ENCODE data around the gene COMP.

The COMP gene

DNA sequence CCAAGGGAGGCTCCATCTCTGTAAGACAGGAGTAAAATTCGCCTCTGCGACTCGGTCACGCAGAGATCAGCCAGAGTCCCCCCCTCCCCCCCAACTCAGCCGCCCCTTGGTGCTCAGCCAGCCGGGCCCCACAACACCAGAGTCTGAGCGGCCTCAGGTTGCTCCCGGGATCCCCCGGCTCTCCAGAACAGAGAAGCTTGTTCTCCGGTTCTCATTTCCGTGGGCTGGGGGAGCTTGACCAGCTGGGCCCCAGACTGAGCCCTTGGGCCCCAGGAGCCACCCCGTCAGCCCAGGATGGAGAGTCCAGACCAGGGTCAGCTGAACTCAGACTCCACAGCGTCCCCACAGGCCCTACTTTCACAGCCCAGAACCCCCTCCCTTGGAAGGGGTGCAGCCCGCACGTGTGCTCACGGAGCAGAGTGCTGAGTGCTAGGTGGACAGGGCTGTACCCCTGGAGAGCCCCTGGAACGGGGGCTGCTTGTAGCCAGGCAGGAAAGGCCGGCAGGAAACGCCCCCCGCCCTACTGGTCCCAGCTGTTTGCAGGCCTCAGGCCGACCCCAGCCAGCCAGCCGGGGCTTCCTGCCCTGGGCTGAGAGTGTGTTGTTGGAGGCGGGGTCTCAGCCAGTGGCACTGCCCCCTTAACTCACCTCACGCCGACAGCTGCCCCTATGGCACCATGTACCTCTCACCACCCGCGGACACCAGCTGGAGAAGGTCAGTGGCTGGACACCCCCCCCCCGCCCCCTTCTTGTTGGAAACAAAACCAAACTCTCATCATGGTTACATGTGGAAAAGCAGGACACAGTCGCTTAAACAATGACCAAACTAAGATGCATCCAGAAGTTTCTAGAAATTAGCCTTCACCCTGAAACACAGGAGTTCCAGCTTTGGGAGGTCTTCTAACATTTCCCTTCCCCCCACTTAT is 44.4 kb downstream of the COMP start:
- DNase-seq (ENCODE audit: insufficient read length, low spot score) (no peak), FAIRE-seq (no peak)
- TF ChIP-seq POLR2A (IDR thresholded peaks at IDR 0.05; ENCODE audit: low read depth, low read length) = no peak

DNA sequence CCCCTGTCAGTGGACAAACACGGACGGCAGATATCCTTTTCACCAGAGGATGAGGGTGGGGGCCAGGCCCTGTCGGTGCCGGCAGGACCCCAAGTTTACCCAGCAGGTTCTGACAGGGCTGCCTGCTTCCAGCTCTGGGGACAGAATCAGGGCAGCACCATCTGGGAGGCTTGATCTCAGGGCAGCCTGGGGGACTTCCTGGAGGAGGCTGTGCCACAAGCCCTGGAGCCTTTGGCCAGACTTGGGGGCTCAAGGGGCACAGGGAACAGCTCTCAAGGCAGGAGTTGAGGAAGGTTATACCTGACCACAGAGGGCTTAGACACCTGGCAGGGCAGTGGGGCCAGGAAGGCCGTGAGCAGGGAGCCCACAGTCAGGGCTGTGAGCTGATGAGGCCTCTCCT is 45.2 kb downstream of the COMP start:
- DNase-seq (ENCODE audit: insufficient read length, low spot score) (no peak), FAIRE-seq (no peak)
- no peak for TF ChIP-seq POLR2A (IDR thresholded peaks at IDR 0.05; ENCODE audit: low read depth, low read length)

DNA sequence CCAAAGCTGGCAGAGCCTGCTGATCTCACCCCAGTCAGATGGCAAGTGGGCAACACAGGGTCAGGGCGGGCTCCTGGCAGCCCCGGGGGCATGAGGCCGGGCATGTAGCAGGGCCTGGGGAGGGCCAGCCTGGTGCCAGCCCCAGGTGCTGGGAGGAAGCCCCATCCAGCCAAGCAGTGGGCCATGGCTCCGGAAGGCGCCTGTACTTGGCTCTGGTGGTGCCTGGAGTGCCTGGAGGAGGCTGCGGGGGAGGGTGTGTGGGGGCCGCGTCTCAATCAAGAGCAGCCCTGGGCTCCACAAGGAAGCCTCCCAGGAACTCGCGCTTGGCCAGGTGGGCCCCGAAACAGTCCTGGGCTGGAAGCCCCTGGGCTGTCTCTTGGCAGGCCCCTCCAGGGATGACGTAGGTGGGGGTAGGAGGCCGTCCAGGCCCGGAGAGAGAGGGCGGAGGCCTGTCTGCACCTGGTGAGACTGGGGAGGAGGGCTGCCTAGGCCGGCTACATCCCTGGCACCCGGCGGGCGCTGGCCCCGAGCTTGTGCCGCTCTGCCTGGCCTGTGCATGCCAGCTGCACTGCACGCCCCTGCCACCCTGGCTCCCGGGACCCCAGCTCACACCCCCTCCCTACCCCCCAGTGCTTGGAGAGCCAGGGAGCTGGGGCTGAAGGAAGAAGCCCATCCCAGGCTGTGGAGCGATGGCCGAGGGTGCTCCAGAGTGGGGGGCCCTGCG is 45.9 kb downstream of the COMP start:
- TF ChIP-seq POLR2A (IDR thresholded peaks at IDR 0.05; ENCODE audit: low read depth, low read length) = no peak
- FAIRE-seq (no peak), DNase-seq (ENCODE audit: insufficient read length, low spot score) (no peak)

DNA sequence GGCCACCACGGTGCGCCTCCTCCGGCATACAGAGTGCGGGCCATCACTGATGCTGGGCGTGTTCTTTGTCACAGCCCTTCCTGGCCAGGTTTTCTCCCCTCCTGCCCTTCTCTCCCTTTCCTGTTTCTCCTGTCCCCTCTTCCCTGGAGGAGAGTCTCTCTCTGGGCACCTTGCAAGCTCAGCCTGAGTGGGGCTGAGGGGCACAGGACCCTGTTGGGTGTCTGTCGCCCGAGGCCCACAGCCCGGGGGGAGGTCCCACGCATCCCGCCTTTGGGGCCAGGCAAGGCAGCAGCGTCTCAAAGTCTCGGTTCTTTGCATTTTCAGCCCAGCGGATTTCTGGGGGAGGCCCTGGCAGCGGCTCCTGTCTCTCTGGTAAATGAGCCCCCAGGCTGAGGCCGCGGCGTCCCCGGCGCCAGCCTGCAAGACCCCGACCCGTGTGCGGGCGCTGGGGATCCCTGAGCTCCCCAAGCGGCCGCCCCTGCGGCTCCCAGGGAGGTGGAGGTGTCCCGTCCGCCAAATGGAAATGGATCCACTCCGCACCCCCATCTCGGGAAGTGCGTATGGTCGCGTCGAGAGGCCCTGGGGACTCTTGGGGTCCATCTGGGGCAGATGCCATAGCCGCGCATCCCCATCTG is 47.2 kb downstream of the COMP start:
- DNase-seq (ENCODE audit: insufficient read length, low spot score) = no peak
- no peak for FAIRE-seq
- TF ChIP-seq POLR2A (IDR thresholded peaks at IDR 0.05; ENCODE audit: low read depth, low read length) = no peak

DNA sequence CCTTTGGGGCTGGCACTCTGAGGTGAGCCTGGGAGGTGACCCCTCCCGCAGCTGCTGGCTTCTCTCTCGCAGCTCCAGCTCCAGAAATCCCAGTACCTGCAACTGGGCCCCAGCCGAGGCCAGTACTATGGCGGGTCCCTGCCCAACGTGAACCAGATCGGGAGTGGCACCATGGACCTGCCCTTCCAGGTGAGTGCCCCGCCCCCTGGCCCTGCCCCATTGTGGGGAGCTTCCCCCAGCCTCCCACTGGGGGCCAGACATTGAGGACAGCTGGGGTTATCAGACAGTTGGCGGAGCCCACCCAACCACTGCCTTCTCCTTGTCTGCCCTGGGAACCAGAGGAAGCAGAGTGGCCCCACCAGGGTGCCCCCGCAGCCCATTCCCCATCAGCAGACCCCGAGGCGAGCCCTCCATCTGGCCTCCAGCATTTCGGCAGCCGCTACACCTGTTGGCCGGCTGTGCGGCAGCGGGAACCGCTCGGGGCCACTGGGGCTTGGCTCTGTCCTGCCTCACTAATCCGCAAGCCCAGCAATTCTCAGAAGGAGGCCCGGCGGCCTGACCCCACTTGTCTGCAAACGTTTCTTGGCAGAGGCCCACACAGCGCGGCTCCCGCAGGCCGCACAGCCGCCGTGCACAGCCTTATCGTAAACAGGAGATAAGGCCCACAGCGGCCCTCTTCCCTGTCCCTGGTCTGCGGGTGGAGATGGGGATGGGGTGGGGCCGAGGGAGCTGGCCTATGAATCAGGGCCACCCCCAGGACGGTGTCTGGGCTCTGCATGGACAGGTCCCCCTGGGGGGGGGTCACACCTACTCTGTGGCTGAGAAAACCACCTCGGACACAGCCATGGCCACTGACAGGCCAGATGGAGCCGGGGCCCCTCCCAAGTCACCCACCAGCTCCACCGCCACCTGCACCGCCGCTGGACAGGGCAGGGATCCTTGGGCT is 48.0 kb downstream of the COMP start:
- no peak for DNase-seq (ENCODE audit: insufficient read length, low spot score)
- no peak for FAIRE-seq
- no peak for TF ChIP-seq POLR2A (IDR thresholded peaks at IDR 0.05; ENCODE audit: low read depth, low read length)

DNA sequence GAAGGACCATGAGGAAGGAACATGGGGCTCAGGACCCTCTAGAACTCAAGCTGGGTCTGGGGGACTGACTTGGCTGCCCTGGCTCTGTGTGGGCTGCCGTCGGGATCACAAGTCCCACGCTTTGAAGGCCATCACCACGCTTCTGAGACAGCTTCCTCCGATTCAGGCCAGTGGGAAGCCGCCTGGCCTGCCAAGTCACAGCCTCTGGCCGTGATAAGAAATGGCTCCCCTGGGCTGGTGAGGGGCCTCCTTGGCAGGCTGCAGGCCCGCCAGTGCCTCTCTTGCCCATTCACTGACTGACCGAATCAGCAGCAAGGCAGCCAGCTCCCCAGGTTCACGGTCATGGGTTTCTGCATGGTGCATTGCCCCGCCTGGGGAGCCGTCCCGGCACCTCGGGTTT is 48.8 kb downstream of the COMP start:
- no peak for TF ChIP-seq POLR2A (IDR thresholded peaks at IDR 0.05; ENCODE audit: low read depth, low read length)
- DNase-seq (ENCODE audit: insufficient read length, low spot score) = no peak
- FAIRE-seq = no peak

DNA sequence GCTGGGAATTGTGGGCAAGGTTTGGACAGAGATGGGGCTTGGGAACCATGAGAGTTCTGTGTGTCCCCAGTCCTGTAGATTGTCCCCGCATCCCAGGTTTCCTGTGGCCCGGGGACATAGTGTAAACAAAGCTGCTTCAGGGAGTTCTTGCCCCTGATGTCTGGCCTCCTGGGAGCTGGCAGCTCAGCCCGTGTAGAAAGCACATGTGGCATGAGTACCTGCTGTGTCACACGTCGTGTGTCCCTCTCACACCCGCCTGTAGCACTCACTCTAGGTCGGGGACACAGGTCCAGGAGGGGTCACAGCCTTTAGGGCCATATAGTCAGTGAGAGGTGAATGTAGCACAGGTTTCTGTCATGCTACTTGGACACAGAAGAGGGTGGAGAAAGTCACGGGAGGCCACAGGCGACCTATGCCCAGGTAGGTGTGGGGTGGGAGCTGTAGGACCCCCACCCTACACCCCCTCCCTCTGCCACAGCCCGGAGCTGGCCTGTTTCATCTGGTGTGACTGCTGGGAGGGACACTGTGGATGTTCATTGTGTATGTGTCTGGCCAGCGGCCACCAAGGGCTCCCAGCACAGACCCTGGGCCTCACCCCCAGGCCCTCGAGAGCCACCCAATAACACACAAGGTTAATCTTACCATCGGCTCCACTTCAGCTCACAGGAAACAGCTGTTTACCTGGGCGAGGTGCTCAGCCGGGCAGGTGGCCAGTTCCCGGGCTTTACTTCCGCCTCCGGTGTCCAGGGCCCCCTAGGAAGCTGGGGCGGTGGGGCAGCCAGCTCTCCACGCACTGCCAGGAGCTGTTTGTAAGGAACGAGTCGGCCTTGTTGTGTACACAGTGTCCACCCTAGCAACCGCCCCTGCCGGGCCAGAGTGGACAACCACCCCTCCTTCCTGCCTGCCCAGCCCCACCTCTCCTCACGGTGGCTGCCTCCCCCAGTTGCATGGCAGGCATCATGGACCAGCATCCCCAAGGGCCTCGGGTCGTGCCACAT is 49.7 kb downstream of the COMP start:
- TF ChIP-seq POLR2A (IDR thresholded peaks at IDR 0.05; ENCODE audit: low read depth, low read length) = no peak
- DNase-seq (ENCODE audit: insufficient read length, low spot score) = no peak
- no peak for FAIRE-seq

DNA sequence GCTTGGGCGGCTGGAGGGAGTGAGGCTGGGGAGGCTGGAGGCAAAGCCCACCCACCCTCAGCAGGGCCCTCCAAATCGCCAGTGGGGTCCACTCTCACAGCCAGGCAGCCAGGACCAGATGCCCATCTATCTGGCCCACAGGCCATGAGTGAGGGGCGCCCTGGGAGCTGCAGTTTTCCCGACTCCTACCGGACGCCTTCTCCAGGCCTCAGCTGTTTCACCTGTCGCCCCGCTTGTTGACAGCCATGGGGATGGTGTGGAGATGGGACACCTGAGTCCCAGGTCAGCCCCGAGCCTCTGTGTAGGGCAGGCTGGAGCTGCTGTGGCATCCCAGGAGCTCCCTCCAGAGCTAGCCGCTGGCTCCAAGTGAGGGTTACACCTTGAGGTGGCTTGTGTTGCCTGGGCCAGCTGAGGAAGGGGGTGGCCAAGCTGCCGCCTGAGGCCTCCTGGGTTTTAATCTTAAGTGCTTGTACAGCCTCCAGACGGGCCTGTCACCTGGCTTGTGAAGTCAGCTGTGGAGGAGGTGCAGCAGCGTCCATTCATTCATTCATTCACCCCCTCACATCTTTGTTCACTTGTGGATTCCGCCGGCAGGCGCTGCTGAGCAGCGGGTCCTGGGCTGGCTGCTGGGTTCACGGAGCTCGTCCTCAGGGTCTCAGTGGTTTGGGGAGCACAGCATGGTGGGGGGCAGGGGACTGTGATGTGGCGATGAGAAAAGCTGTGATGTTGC is 52.0 kb downstream of the COMP start:
- FAIRE-seq = no peak
- TF ChIP-seq POLR2A (IDR thresholded peaks at IDR 0.05; ENCODE audit: low read depth, low read length) = no peak
- no peak for DNase-seq (ENCODE audit: insufficient read length, low spot score)

DNA sequence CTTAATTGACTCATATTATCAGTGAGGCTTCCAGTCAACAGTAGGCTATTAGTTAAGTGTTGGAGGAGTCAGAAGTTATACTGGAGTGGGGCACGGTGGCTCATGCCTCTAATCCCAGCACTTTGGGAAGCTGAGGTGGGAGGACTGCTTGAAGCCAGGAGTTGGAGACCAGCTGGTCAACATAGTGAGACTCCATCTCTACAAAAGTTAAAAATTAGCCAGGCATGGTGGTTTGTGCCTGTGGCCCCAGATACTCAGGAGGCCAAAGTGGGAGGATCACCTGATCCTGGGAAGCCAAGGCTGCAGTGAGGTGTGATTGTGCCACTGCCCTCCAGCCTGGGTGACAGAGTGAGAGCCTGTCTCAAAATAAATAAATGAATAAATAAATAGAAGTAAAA is 53.2 kb downstream of the COMP start:
- no peak for DNase-seq (ENCODE audit: insufficient read length, low spot score)
- no peak for FAIRE-seq
- no peak for TF ChIP-seq POLR2A (IDR thresholded peaks at IDR 0.05; ENCODE audit: low read depth, low read length)

DNA sequence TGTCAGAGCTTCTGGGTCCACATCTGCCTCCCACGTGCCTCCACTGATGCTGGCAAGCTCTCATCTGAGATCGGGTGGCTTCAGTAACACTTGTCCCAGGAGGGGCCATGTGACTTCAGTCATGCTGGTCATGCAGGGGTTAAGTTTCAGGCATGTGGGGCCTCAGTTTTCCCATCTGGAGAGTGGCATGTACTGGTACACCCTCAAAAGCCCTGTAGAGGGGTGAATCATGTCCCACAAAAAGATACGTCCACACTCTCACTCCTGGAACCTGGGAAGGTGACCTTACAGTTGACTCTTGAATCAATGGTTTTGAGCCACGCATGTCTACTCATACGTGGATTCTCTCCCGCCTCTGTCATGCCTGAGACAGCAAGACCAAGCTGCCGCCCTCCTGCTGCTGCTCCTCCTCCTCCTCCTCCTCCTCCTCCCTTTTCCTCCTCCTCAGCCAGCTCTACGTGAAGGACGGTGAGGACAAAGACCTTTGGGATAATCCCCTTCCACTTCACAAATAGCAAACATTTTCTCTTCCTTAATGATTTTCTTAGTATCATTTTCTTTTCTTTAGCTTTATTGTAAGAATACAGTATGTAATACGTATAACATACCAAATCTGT is 53.7 kb downstream of the COMP start:
- no peak for TF ChIP-seq POLR2A (IDR thresholded peaks at IDR 0.05; ENCODE audit: low read depth, low read length)
- DNase-seq (ENCODE audit: insufficient read length, low spot score) (no peak), FAIRE-seq (no peak)

Measured in H54 (cell line).